ENCODE measurements around the gene RASGRP2.

Gene RASGRP2

DNA sequence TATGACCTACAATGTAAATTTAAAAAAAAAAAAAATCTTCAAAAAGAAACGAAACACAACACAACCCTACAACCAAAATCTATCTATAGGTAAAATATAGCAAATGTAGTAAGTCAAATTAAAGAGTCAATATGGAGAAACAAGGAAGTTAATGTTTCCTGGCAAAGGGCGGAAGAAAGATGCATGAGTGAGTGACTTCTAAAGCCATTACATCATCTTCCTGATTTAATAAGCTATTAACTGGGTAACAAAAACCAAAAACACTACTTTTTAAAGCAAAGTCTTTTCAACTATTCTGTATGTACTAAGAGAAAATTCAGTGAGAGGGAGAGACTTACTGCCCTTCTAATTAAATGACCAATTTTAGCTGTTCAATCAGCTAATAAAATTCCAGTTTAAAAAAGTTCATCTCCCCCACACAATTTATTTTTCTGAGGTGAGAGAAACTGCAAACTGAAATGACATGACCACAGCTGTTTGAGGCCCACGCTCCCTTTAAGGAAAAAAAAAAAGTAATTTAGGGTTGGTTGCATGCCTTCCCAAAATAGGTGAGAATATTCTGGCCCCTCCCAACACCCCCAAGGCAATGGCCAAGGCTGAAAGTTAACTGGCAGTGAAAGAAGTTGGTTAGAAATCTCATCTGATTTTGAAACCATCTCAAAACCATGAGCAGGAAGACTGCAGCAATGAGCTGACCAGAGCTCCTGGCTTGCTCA, 28.5 kb upstream of the RASGRP2 start:
- Histone ChIP-seq H3K27me3 (ENCODE audit: insufficient read depth, low read depth, severe bottlenecking) (no peaks in the 10 kb centered on the region), H3K9me3 (ENCODE audit: severe bottlenecking) (no peaks in the 10 kb centered on the region), H3K27ac (no peak overlapping the region), H3K36me3 (peaks cover 100% of the 10 kb centered on the region), H3K4me3 (ENCODE audit: low read depth, low read length) (no peak overlapping the region)
- TF ChIP-seq, protein P1, sequence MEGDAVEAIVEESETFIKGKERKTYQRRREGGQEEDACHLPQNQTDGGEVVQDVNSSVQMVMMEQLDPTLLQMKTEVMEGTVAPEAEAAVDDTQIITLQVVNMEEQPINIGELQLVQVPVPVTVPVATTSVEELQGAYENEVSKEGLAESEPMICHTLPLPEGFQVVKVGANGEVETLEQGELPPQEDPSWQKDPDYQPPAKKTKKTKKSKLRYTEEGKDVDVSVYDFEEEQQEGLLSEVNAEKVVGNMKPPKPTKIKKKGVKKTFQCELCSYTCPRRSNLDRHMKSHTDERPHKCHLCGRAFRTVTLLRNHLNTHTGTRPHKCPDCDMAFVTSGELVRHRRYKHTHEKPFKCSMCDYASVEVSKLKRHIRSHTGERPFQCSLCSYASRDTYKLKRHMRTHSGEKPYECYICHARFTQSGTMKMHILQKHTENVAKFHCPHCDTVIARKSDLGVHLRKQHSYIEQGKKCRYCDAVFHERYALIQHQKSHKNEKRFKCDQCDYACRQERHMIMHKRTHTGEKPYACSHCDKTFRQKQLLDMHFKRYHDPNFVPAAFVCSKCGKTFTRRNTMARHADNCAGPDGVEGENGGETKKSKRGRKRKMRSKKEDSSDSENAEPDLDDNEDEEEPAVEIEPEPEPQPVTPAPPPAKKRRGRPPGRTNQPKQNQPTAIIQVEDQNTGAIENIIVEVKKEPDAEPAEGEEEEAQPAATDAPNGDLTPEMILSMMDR (IDR thresholded peaks at IDR 0.05; ENCODE audit: low read depth, low read length), result no peak
- DNase-seq, result no peak

DNA sequence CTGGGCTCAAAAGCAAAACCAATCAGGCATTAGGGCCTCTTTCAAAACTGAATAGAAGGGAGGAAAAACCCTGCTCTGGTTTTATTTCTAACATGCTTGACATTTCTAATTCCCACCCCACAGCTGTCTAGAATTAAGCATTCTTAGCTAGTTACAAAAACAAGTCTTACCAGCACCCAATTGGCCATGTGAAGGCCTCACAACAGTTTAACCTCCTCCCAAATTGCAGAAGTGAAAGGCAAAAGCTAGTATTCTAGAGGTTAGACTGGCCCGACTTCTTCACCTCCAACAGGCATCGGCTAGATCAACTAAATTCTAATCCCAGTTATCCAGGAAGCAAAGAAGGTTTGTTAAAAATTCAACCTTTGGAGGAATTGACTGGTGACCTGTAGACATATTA, 27.9 kb upstream of the RASGRP2 start:
- no peak overlapping the region for H3K27ac ChIP-seq
- no peak for DNase-seq
- TF ChIP-seq, protein P1 (IDR thresholded peaks at IDR 0.05; ENCODE audit: low read depth, low read length), result no peak
- no peak overlapping the region for H3K4me3 ChIP-seq (ENCODE audit: low read depth, low read length)
- no peaks in the 10 kb centered on the region for H3K27me3 ChIP-seq (ENCODE audit: insufficient read depth, low read depth, severe bottlenecking)
- peaks cover 100% of the 10 kb centered on the region for H3K36me3 ChIP-seq
- no peaks in the 10 kb centered on the region for H3K9me3 ChIP-seq (ENCODE audit: severe bottlenecking)

- no peaks in the 10 kb centered on the region for H3K9me3 ChIP-seq (ENCODE audit: severe bottlenecking)
- no peak overlapping the region for H3K4me3 ChIP-seq (ENCODE audit: low read depth, low read length)
- DNase-seq, result no peak
- H3K27ac ChIP-seq, result no peak overlapping the region
- no peaks in the 10 kb centered on the region for H3K27me3 ChIP-seq (ENCODE audit: insufficient read depth, low read depth, severe bottlenecking)
- TF ChIP-seq, protein P1 (IDR thresholded peaks at IDR 0.05; ENCODE audit: low read depth, low read length), result no peak
- peaks cover 98% of the 10 kb centered on the region for H3K36me3 ChIP-seq
These were observed 26.2 kb upstream of the RASGRP2 start for GRCh38 chr11:64770120-64770519.

- peaks cover 98% of the 10 kb centered on the region for H3K36me3 ChIP-seq
- no peaks in the 10 kb centered on the region for H3K9me3 ChIP-seq (ENCODE audit: severe bottlenecking)
- H3K27me3 ChIP-seq (ENCODE audit: insufficient read depth, low read depth, severe bottlenecking), result no peaks in the 10 kb centered on the region
- no peak for DNase-seq
- TF ChIP-seq, protein P1 (IDR thresholded peaks at IDR 0.05; ENCODE audit: low read depth, low read length), result no peak
- no peak overlapping the region for H3K27ac ChIP-seq
- H3K4me3 ChIP-seq (ENCODE audit: low read depth, low read length), result no peak overlapping the region
These were observed 25.3 kb upstream of the RASGRP2 start for GRCh38 chr11:64769283-64769682.

GRCh38 chr11:64768300-64768694, 24.4 kb upstream of the RASGRP2 start:
- peaks cover 98% of the 10 kb centered on the region for H3K36me3 ChIP-seq
- no peak for DNase-seq
- TF ChIP-seq, protein P1 (IDR thresholded peaks at IDR 0.05; ENCODE audit: low read depth, low read length), result no peak
- no peak overlapping the region for H3K27ac ChIP-seq
- H3K9me3 ChIP-seq (ENCODE audit: severe bottlenecking), result no peaks in the 10 kb centered on the region
- H3K27me3 ChIP-seq (ENCODE audit: insufficient read depth, low read depth, severe bottlenecking), result no peaks in the 10 kb centered on the region
- H3K4me3 ChIP-seq (ENCODE audit: low read depth, low read length), result no peak overlapping the region

Measured in WERI-Rb-1 (cell line).